Body of pancreas (tissue), 4 donors: ENCODE measurements around the gene SLTM. TPM values are rescaled to one million over a fixed set of nuclear protein-coding genes. Genes with fewer than 3 reads are reported as not detected.
"Not testable (repeated sequence)": the region's sequence is repeated elsewhere in the genome, so short reads cannot be mapped to it uniquely, and the experiment has no call there.

Source experiments
- ATAC-seq: fragments of 150-250 bp; one replicate; pipeline ENCODE4 v1.9.1; 2016
- DNase-seq, 4 donors: peaks; one replicate each; pipeline ENCODE4 v3.0.0-alpha.2; 2019
- H3K27ac ChIP-seq, 4 donors: fragments of 200-600 bp; sonication (generic); 1 replicate in 3 of 4; 2 replicates in 1 of 4; pipeline versions ENCODE4 v1.5.1 to v1.6.1; 2016 to 2019; ENCODE audit warnings: mild to moderate bottlenecking in 1 of 4, mixed read lengths in 1 of 4, moderate library complexity in 1 of 4
- H3K27me3 ChIP-seq, 2 donors: fragments of 200-600 bp; sonication (generic); one replicate each; pipeline ENCODE4 v1.6.0; 2016; ENCODE audit warnings: mild to moderate bottlenecking in 1 of 2
- H3K36me3 ChIP-seq, 2 donors: fragments of 200-600 bp; sonication (generic); replicated peaks in 1 of 2; 2 replicates each; pipeline ENCODE4 v1.5.1; 2016; ENCODE audit warnings: low read depth in 2 of 2; ENCODE audit not compliant: insufficient read depth in 1 of 2
- H3K4me1 ChIP-seq: fragments of 200-600 bp; sonication (generic); one replicate; pipeline ENCODE4 v1.6.0; 2016
- H3K4me3 ChIP-seq, 2 donors: fragments of 200-600 bp; sonication (generic); 1 replicate in 1 of 2; 2 replicates in 1 of 2; pipeline ENCODE4 v1.5.1; 2016 to 2019
- H3K9me3 ChIP-seq, 3 donors: fragments of 200-600 bp; sonication (generic); 1 replicate in 2 of 3; 2 replicates in 1 of 3; pipeline ENCODE4 v1.5.1; 2016
- CTCF ChIP-seq, 7 experiments: fragments of 450-650 bp in 4 of 7; fragments of 200-600 bp in 3 of 7; sonication (generic) in 3 of 7; IDR thresholded peaks; one replicate each; pipeline ENCODE4 v1.5.1; 2016 to 2019; ENCODE audit warnings: antibody characterized with exemption in 7 of 7
- POLR2A ChIP-seq, 3 donors: fragments of 450-650 bp; IDR thresholded peaks; one replicate each; pipeline ENCODE4 v1.6.1; 2016; ENCODE audit warnings: antibody characterized with exemption in 3 of 3, mild to moderate bottlenecking in 2 of 3
- WGBS, 2 donors: methylation state at CpG; one replicate each; pipeline ENCODE4 v1.1.5; 2017; 5-methylcytosine and 5-hydroxymethylcytosine counted together
- intact Hi-C: fragments of 100-400 bp; cut with DNase I; formaldehyde crosslinking; loops from one replicate; pipeline ENCODE4 v1.15.1; 2023
- total RNA-seq, 2 donors: library from RNA; depleted of rRNA; stranded (reverse); fragments of >200 nt; gene quantifications; one replicate each; pipeline ENCODE4 v1.1.0, GENCODE V29; 2016

The SLTM gene
- total RNA-seq, 2 donors from 2014 or later: 56.0 to 95.3 TPM

DNA sequence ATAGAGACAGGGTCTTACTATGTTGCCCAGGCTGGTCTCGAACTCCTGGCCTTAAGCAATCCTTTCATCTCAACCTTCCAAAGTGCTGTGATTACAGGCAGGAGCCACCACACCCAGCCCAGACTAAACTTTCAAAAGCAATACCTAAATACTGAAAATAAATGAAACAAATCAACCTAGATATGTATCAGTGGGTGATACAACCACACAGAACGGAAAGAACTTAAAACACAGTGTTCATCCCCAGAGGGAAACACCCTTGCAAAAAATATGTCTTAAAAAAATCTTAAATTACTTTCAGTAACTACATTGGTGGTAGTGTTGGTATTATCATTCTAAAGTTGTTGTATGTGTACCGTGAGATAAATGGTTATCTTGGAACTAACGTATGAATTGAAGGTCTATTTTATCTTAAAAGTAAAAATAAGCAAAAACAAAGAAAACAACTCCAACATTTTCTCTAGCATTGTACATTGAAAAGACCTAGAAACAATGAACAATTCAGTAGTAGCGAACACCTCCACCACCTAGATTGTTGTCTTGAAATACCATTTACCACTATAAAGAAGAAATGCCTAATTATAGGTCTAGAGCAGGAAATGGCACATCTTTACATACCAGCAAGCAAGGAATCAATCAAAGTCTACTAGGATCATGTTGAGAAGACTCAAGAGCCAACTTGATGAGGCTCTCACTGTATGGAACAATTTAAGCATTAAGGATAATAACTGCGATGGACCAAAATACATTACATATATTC lies 24.7 kb downstream of the SLTM start:
- DNase-seq (no peak), ATAC-seq (no peak)
- no peaks in the 10 kb centered on the region for H3K4me1 ChIP-seq
- no peak overlapping the region for H3K4me3 ChIP-seq
- no peak for TF ChIP-seq POLR2A (IDR thresholded peaks at IDR 0.05)
- no peak for TF ChIP-seq CTCF (IDR thresholded peaks at IDR 0.05)
- 83 to 86% methylated on average over 6 of the region's 6 CpGs for WGBS, 2 donors
- no peaks in the 10 kb centered on the region for H3K27me3 ChIP-seq
- intact Hi-C loops: no loop called here
- H3K9me3 ChIP-seq: no peaks in the 10 kb centered on the region
- peaks cover 4% of the 10 kb centered on the region in 2 donors for H3K36me3 ChIP-seq
- H3K27ac ChIP-seq: no peak overlapping the region

- DNase-seq: no peak
- intact Hi-C loops: no loop called here
- Histone ChIP-seq H3K4me3 (no peak overlapping the region), H3K36me3 (peaks cover 0 to 6% of the 10 kb centered on the region in 2 donors), H3K27me3 (no peaks in the 10 kb centered on the region), H3K27ac (no peak overlapping the region), H3K9me3 (no peaks in the 10 kb centered on the region), H3K4me1 (no peaks in the 10 kb centered on the region)
- 78 to 83% methylated on average over 3 of the region's 3 CpGs for WGBS, 2 donors
- TF ChIP-seq CTCF (IDR thresholded peaks at IDR 0.05) (no peak), POLR2A (IDR thresholded peaks at IDR 0.05) (no peak)
- no peak for ATAC-seq
Observed at GRCh38 chr15:58900631-58901030, 32.8 kb downstream of the SLTM start.

- intact Hi-C loops: no loop called here
- Histone ChIP-seq H3K9me3 (no peaks in the 10 kb centered on the region), H3K27me3 (no peaks in the 10 kb centered on the region), H3K36me3 (peaks cover 0 to 9% of the 10 kb centered on the region in 2 donors), H3K4me3 (no peak overlapping the region), H3K4me1 (no peaks in the 10 kb centered on the region), H3K27ac (no peak overlapping the region)
- TF ChIP-seq CTCF (IDR thresholded peaks at IDR 0.05) (no peak), POLR2A (IDR thresholded peaks at IDR 0.05) (no peak)
- 69 to 70% methylated on average over 1 of the region's 1 CpG for WGBS, 2 donors
- DNase-seq (no peak), ATAC-seq (no peak)
Observed at GRCh38 chr15:58898150-58898680, 35.3 kb downstream of the SLTM start.

DNA sequence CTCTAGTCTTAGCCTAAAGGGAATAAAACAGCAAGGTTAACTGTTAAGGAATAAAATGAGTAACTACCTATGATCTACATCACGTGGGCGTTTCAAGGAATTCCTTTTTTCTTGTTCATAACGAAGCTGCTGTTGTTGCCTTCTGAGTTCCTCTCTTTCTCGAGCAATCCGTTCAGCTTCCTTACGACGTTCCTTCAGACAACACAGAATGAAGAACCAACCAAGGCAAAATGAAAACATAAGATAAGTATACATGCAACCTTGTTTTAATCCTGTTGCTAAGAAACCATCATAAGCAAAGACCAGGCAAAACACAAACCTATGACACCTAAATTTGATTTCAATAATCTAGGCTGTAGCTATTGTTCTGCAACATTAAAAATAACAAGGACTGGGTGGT lies 44.1 kb downstream of the SLTM start:
- H3K9me3 ChIP-seq: no peaks in the 10 kb centered on the region
- peaks cover 22 to 41% of the 10 kb centered on the region in 2 donors for H3K36me3 ChIP-seq
- ATAC-seq (no peak), DNase-seq (no peak)
- WGBS, 2 donors: 88 to 89% methylated on average over 7 of the region's 7 CpGs
- no peak overlapping the region for H3K4me3 ChIP-seq
- intact Hi-C loops: no loop called here
- H3K27me3 ChIP-seq: no peaks in the 10 kb centered on the region
- no peaks in the 10 kb centered on the region for H3K4me1 ChIP-seq
- no peak overlapping the region for H3K27ac ChIP-seq
- TF ChIP-seq CTCF (IDR thresholded peaks at IDR 0.05): no peak
- no peak for TF ChIP-seq POLR2A (IDR thresholded peaks at IDR 0.05)

DNA sequence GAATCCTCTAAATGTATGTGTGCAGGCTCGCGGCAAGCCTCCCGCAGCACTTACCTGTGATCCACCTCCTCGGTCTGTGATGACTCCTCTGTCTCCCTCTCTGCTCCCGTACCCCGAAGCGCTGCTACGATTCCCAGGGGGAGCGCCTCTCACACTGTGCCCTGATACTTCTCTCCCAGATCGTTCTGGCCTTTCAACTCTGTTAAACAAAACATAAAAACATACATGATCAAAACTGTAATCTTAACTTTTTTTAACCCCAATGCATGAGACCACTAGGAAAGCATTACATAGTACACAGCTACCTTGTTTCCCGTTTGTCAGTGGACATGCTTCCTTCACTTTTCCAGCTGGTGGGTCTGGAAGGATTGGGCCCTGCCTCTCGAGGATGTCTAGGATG lies 46.6 kb downstream of the SLTM start:
- intact Hi-C loops: no loop called here
- 89 to 96% methylated on average over 12 of the region's 12 CpGs for WGBS, 2 donors
- Histone ChIP-seq H3K36me3 (peaks cover 20 to 47% of the 10 kb centered on the region in 2 donors), H3K27me3 (no peaks in the 10 kb centered on the region), H3K4me3 (no peak overlapping the region), H3K4me1 (no peaks in the 10 kb centered on the region), H3K9me3 (no peaks in the 10 kb centered on the region), H3K27ac (no peak overlapping the region)
- DNase-seq (no peak), ATAC-seq (no peak)
- no peak for TF ChIP-seq CTCF (IDR thresholded peaks at IDR 0.05)
- no peak for TF ChIP-seq POLR2A (IDR thresholded peaks at IDR 0.05)

- intact Hi-C loops, H3K27ac ChIP-seq, H3K4me3 ChIP-seq, H3K27me3 ChIP-seq, ATAC-seq, H3K4me1 ChIP-seq, H3K9me3 ChIP-seq, DNase-seq: not testable (repeated sequence)
- H3K36me3 ChIP-seq: peaks cover 18 to 44% of the 10 kb centered on the region in 2 donors
- WGBS, 2 donors: 86 to 93% methylated on average over 3 of the region's 3 CpGs
Observed at GRCh38 chr15:58883926-58884325, 49.6 kb downstream of the SLTM start.
